Stimulated activated CD4-positive, alpha-beta T cell treated with anti-CD3 and anti-CD28 coated beads, Interleukin-12 subunit alpha, Interleukin-12 subunit beta, amount 100 ng/mL, for 4 hours (primary cell): Measurements from ENCODE around the gene SMOC2.
"Not testable (repeated sequence)": the region's sequence is repeated elsewhere in the genome, so short reads cannot be mapped to it uniquely, and the experiment has no call there.

Source experiments
- DNase-seq: peaks from one replicate; pipeline ENCODE4 v3.0.0-alpha.2; 2020

SMOC2 gene

GRCh38 chr6:168692193-168692914 lies 251.4 kb downstream of the SMOC2 start:
- DNase-seq: no peak

DNA sequence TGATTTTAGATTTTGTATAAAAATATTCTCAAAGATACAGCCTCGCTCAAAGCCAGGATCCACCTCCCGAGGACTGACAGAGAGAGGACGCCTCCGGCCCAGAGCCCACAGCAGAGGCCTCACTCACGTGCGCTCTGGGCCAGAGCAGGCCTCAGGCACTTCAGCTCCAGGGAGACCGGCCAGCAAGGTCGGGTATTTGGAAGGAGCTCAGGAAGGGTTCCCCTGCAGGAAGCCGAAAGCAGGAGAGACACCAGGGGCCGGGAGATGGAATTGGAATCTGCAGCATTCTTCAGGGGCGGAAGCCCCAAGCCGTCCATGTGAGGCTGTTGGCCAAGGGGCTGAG lies 251.9 kb downstream of the SMOC2 start:
- DNase-seq: not testable (repeated sequence)

DNA sequence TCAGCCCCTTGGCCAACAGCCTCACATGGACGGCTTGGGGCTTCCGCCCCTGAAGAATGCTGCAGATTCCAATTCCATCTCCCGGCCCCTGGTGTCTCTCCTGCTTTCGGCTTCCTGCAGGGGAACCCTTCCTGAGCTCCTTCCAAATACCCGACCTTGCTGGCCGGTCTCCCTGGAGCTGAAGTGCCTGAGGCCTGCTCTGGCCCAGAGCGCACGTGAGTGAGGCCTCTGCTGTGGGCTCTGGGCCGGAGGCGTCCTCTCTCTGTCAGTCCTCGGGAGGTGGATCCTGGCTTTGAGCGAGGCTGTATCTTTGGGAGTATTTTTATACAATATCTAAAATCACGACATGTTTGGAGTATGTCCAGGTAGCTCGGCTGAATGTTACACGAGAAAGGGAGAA lies 253.8 kb downstream of the SMOC2 start:
- DNase-seq: not testable (repeated sequence)

- DNase-seq: no peak
These were observed 254.7 kb downstream of the SMOC2 start for GRCh38 chr6:168695701-168696100.

DNA sequence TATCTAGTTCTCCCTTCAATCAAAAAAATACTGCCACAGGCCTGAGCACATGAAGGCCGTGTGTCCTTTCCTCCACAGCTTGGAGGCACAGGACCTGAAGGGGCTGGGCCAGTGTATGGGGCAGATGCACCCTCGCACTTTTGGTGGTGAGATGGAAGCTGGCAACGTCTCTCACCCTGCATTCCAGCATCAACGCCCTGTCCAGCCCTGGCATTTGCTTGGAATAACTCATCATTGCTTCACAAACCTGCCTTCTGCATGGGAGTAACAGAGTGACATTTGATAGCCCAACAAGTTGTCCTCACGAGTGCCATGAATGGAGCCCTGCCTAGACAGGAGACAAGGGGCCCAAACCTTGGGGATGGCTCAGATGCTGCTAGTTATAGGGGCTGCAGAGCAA lies 257.9 kb downstream of the SMOC2 start:
- no peak for DNase-seq

DNA sequence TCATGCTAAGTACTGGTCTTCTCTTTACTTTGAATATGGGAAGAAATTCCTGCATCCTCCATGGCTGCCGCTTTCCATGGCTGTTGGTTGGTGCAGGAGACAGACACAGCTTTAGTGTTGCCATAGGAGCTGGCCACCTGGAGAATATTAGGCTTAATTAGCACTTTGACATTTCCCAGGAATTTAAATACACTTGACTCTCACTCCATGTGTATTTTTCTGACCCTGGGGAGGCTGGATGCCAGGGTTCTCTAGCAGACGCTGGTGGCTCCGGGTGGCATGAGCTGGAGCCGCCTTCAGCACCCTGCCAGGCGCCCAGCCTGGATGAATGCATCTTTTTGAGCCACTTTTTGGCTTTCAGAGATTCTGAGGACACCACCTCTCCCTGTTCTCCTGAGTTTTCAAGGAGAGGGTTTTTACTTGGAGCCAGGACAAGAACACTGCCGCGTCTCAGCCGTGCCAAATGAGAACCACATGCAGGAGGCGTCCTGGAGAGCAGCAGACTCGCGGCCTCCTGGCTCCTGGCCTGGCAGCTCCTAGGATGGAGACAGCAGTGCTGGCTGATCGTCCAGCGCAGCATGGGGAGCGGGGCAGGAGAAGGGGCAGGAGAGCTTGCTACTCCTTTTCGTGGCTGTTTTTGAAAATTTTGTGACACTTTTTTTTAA lies 258.8 kb downstream of the SMOC2 start:
- DNase-seq: no peak

DNA sequence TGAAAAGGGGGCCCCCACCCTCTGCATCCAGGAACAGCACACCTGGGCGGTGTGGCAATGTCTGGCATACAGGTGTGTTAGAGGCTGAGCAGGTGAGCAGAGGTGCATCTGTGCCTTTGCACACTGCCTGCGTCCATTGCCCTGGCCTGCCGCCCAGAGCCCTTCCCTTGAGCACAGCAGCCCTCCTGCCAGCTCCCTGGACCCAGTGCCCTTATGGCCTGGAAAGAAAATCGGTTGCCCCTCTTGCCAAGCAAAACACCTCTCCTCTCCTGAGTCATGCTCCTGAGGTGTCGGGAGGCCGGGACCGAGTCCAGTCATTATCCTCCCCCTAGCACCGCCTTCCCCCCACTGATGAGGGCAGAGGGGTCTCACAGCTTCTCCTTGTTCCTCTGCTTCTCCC lies 259.9 kb downstream of the SMOC2 start:
- no peak for DNase-seq

- DNase-seq: no peak
These were observed 263.0 kb downstream of the SMOC2 start for GRCh38 chr6:168703990-168704389.

DNA sequence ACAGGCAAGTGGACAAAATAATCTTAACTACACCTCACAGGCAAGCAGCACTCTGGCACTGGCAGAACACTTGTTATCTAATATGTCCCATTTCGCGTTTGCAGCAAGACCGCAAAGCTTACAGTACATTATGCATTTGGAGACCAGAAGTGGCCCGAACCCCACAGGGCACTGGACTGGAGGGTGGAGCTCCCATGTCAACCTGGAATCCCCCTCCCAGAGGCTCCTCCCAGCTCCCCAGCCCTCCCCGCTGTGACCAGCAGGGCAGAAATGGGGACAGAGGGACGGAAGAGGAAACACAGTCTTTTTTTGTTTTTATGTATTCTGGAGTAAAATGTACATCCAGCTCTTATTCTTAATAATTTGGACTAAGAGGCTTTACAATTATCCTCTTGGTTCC lies 263.7 kb downstream of the SMOC2 start:
- DNase-seq: no peak

DNA sequence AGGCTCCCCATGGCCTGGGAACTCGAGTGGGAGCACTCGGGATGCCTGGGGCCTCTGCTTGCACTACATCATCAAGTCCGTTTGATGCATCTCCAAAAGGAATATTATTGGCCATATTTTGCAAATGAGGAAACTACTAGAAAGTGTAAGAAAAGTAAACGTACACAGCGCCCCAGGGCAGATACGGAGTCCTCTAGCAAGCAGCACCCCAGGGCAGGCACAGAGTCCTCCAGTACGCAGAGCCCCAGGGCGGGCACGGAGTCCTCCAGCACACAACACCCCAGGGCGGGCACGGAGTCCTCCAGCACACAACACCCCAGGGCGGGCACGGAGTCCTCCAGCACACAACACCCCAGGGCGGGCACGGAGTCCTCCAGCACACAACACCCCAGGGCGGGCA lies 264.3 kb downstream of the SMOC2 start:
- DNase-seq: not testable (repeated sequence)

DNA sequence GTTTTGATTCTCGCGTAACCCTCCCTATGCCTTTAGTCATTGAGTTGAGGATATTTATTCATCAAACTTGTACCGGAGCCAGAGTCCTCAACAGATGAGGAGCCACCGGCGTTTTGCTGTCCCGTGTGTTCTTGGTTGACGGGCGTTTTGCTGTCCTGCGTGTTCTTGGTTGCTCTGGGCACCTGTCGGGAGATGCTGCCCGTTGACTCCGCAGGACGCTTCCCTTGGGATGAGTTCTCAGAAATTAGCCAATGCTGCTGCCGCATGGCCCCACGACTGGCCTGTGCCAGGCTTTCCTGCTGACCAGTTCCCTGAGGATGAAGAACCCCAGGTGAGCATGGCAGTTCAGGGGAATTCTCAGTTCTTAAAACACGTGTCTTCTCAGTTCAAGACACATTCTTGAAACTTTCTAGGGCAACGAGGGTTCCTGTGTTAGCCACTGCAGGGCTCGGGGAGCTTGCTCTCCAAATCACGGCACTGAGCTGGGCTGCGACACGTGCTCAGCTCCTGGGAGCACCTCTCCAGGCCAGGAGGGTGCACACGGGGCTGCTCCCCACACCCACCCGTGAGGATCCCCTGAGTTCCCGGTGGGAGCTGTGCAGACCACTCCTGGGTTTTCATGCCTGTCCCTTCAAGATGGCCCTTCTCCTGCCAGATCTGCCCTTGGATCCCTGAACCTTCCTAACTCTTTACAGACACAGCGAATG lies 265.6 kb downstream of the SMOC2 start:
- DNase-seq: no peak

DNA sequence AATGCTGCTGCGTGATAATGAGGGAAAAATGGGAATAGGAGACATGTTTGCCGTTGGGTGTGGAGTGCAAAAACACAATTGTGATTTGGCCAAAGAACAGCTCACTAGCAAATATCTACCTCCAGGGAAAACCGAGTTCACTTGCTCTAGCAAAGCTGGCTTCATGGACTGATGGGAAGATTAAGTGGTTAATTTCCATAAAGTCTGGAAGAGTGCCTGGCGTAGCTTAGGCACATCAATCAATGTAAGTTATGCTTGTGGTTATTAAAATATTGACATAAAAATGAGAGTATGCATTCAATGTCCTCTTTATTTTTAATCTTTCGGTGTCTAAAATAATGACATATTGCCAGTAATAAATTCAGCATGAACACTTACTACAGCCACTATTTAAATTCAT lies 267.5 kb downstream of the SMOC2 start:
- DNase-seq: no peak

DNA sequence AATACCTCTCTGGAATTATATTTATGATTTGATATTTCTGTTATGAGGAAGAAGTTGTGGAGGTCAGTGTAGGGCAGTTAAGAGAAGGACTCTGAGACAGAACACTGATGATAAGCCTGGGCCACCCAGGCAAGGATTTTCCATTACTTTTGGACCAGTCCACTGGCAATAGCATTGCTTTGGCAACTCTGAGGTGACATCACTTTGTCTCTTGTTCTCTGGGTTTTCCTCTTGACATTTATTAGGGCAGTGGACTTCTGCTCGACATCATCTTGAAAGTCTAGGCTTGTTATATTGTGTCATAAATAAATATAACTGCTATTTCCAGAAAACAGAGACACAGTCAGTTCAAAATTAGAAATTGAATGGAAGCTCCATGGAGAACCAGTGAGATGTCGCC lies 268.0 kb downstream of the SMOC2 start:
- no peak for DNase-seq

DNA sequence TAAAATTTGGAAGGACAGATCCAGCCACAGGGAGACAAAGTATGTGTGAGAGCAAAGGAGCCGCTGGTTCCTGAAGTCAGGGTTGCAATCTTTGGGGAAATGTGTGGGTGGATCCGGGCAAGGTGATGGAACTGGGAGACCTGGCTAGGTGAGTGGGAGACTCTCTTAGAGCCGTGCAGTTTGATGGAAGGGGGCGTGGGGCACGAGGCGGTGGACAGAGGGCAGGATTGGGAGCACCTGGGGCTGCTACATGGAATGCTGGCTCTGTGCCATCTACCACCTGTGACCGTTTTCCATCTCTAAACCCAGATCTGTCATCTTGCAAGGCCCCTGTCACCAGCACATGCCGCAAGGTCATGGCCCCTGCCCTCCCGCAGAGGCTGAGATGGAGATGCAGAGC lies 268.4 kb downstream of the SMOC2 start:
- DNase-seq: no peak

DNA sequence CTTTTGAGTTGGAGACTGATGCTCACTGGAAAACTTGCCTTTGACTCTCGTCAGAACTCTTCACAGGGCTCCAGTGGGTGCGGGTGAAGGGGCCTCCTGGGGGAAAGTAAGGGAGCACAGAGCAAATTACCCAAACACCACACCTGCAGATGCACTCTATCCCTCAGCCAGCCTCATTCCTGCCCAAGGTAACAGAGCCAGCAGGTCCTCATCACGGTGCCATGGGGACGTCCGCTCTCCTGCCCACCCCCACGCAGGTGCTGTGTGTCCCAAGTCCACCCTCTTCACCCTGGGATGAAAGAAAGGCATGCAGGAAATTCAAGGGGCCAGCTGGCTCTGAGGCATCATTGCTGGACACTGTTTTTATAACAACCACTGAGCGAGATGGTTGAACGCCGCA lies 269.0 kb downstream of the SMOC2 start:
- DNase-seq: no peak

DNA sequence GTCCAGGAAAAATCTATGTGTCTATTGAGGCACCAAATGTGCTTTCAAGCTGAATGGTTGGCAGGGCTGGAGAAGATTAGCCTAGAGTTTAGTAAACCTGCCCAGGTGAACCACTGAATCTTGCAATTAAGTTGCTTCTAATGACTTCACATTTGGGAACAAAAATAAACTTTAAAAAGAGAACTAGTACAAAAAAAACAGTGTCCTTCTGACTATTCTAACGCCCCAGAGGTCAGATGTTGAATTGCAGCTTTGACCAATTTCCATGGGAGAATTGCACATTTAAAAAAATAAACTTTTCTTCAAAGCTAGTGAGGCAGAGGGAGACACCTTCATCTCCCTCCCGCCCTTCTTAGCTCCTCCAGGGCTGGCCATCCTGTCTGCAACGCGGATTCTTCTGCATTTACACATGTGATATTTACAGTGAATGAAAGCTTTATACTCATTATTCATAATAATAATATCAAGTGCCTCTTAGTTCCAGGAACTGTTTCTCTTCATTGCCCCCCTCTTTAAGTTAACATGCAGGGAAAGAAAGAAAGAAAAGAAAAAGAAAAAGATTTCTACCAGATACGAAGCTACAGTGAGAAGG lies 270.2 kb downstream of the SMOC2 start:
- no peak for DNase-seq

- DNase-seq: no peak
These were observed 270.8 kb downstream of the SMOC2 start for GRCh38 chr6:168711666-168712300.

- DNase-seq: no peak
These were observed 272.0 kb downstream of the SMOC2 start for GRCh38 chr6:168712993-168713392.

DNA sequence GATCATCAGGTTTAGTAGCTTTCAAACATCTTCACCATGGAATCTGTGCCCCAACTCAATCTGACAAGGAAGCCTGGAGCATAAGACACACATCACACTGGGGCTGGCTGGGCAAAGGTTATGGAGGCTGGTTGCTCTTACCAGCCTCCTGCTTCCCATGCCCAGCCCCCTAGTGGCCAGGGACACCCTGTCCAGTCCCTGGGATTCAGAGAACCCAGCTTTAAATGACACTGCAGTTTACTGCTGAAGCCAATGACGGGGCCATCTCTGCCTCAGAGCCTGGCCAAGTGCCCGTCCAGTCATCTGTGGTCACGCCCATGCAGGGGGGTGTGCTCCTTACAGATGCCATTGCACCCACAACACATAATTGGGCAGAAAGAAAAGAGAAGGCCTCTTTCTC lies 272.9 kb downstream of the SMOC2 start:
- no peak for DNase-seq

DNA sequence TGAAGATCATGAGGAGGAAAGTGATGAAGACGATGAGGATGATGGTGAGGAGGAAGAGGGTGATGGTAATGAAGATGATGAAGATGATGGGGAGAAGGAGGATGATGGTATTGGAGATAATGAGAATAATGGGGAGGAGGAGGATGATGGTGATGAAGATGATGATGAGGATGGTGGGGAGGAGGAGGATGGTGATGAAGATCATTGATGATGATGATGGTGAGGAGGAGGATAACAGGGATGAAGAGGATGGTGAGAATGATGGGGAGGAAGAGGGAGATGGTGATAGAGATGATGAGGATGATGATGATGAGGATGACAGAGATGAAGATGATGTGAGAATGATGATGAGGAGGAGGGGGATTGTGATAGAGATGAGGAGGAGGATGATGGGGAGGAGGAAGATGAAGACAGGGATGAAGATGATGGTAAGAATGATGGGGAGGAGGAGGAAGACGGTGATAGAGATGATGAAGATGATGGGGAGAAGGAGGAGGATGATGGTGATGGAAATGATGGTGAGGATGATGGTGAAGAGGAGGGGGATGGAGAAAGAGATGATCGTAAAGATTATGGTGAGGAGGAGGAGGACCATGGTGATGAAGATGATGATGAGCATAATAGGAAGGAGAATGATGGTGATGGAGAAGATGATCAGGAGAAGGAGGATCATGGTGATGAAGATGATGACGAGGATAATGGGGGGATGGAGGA lies 273.7 kb downstream of the SMOC2 start:
- DNase-seq: no peak

DNA sequence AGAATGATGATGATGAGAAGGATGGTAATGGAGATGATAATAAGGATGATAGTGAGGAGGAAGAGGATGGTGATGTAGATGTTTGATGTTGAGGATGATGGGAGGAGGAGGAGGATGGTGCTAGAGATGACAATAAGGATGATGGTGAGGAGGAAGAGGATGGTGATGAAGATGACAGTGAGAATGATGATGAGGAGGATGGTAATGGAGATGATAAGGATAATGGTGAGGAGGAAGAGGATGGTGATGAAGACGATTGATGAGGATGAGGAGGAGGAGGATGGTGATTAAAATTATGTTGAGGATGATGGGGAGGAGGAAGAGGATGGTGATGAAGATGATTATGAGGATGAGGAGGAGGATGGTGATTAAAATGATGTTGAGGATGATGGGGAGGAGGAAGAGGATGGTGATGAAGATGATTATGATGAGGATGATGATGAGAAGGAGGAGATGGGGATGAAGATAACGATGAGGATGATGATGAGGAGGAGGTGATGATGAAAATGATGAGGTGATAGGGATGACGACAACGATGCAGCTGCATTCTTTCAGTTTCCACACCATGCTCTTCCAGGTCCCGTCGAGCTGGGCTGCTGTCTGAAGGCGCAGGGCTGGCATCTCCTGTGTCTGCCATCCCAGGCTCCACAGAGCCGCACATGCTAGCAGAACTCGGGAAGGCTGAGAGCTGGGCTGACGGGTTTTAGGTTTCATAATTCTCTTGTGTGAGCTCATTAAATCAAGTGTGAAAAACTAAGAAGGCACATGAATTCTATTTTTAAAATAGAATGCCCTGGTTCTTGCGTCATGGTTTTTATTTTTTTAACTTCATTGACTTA lies 274.9 kb downstream of the SMOC2 start:
- DNase-seq: no peak

DNA sequence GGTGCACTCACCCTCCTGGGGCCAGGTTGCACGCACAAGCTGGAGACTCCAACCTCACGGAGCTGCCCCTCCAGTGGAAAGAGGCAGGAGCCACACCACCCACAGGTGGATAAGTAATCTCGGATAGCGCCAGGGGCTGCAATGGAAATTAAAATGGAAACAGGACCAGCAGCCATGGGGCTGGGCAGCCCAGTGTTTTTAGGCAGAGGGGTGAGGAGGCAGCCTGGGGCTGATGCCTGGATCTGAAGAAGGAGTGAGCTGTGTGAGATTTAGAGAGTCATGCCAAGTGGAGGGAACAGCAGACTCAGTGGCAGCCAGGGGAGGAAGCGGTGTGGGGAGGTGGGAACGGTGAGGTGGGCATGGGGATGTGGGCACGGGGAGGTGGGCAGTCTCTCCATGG lies 275.6 kb downstream of the SMOC2 start:
- DNase-seq: no peak
